SHP77 treated with DMSO at 0.1 percent for 48 hours (cell line): ENCODE data around the gene BMP10.

ENCODE experiments used
- DNase-seq: peaks from one replicate; lab custom pipeline; 2025; lab: John Stamatoyannopoulos, UW

BMP10 gene

DNA sequence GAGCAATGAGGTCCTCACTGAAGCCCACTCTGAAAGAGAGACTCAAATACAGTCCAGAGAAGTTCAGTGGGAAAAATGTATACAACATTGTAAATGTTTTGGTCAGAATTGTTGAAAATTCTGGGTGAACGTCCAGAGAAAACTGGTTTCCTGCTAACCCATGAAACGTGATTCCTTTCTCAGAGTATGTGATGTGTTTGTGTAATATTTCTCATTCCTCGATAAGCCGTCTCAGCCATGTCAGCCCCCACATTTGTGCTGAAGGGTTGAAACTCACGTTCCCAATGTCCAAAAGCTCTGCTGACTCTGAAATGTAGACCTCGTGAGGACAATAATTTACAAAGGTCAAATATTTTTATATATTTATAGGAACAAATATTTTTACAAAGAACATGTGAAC lies 51.6 kb downstream of the BMP10 start:
- no peak for DNase-seq

GRCh38 chr2:68817306-68817705 lies 53.9 kb downstream of the BMP10 start:
- no peak for DNase-seq
